Hepatocyte (in vitro differentiated cells): Measurements from ENCODE around the gene KRT80. TPM values are rescaled to one million over a fixed set of nuclear protein-coding genes. Genes with fewer than 3 reads are reported as not detected.

Experiments
- DNase-seq: peaks from one replicate; pipeline ENCODE4 v3.0.0-alpha.2; 2016; ENCODE audit warnings: low spot score
- H2AFZ ChIP-seq: fragments of 200-600 bp; sonication (generic); 2 replicates; pipeline ENCODE4 v1.6.0; 2016; ENCODE audit warnings: antibody characterized with exemption, mild to moderate bottlenecking
- H3K27ac ChIP-seq: fragments of 200-600 bp; sonication (generic); 2 replicates; pipeline ENCODE4 v1.5.1; 2016; ENCODE audit warnings: mild to moderate bottlenecking
- H3K27me3 ChIP-seq: fragments of 200-600 bp; sonication (generic); 2 replicates; pipeline ENCODE4 v1.6.1; 2016
- H3K36me3 ChIP-seq: fragments of 200-600 bp; sonication (generic); replicated peaks from 2 replicates; pipeline ENCODE4 v1.5.1; 2016; ENCODE audit warnings: low read depth; ENCODE audit not compliant: insufficient read depth
- H3K4me1 ChIP-seq: fragments of 200-600 bp; sonication (generic); 2 replicates; pipeline ENCODE4 v1.5.1; 2016; ENCODE audit warnings: mild to moderate bottlenecking, moderate library complexity; ENCODE audit not compliant: insufficient read depth
- H3K4me2 ChIP-seq: fragments of 200-600 bp; sonication (generic); 2 replicates; pipeline ENCODE4 v1.6.0; 2016
- H3K4me3 ChIP-seq: fragments of 200-600 bp; sonication (generic); 2 replicates; pipeline ENCODE4 v1.5.1; 2016; ENCODE audit warnings: mild to moderate bottlenecking
- H3K79me2 ChIP-seq: fragments of 200-600 bp; sonication (generic); 2 replicates; pipeline ENCODE4 v1.6.0; 2017; ENCODE audit warnings: mild to moderate bottlenecking
- H3K9me2 ChIP-seq: fragments of 200-600 bp; sonication (generic); replicated peaks from 2 replicates; pipeline ENCODE4 v1.6.0; 2017; ENCODE audit warnings: mild to moderate bottlenecking; ENCODE audit not compliant: insufficient read depth
- H3K9me3 ChIP-seq: fragments of 200-600 bp; sonication (generic); 2 replicates; pipeline ENCODE4 v1.5.1; 2016; ENCODE audit warnings: low read depth, mild to moderate bottlenecking
- H4K20me1 ChIP-seq: fragments of 200-600 bp; sonication (generic); 2 replicates; pipeline ENCODE4 v1.6.0; 2016; ENCODE audit warnings: mild to moderate bottlenecking; ENCODE audit not compliant: insufficient read depth, poor library complexity, severe bottlenecking
- EZH2 ChIP-seq: fragments of 200-600 bp; sonication (generic); IDR thresholded peaks from 2 replicates; pipeline ENCODE4 v1.6.1; 2016; ENCODE audit warnings: antibody characterized with exemption, mild to moderate bottlenecking, borderline replicate concordance
- EZH2phosphoT487 ChIP-seq: fragments of 200-600 bp; sonication (generic); IDR thresholded peaks from one replicate; pipeline ENCODE4 v1.6.1; 2018; ENCODE audit warnings: antibody characterized with exemption, mild to moderate bottlenecking, low read depth, moderate library complexity; ENCODE audit not compliant: unreplicated experiment, severe bottlenecking
- WGBS: methylation state at CpG from one replicate; pipeline ENCODE4 v1.1.6; 2016; ENCODE audit warnings: low lambda C conversion rate; ENCODE audit errors: missing lambda C conversion rate; 5-methylcytosine and 5-hydroxymethylcytosine counted together
- polyA plus RNA-seq: library from polyadenylated mRNA; unstranded; fragments of >200 nt; fragmentation: Nextera tagmentation; extraction: Ambion mirVana; gene quantifications from 2 replicates; pipeline ENCODE4 v1.2.1, GENCODE V29; 2016
- total RNA-seq: library from RNA; depleted of rRNA; stranded (reverse); fragments of >200 nt; gene quantifications from 2 replicates; pipeline ENCODE4 v1.2.3, GENCODE V29; 2014
- TF ChIP-seq, protein P1 (sequence below): fragments of 200-600 bp; sonication (generic); IDR thresholded peaks from 2 replicates; pipeline ENCODE4 v1.5.1; 2016; ENCODE audit warnings: antibody characterized with exemption, mild to moderate bottlenecking; ENCODE audit not compliant: poor library complexity

KRT80 gene
- total and polyA plus RNA-seq, 2 experiments from 2014 or later = 0.77 to 1.2 TPM

DNA sequence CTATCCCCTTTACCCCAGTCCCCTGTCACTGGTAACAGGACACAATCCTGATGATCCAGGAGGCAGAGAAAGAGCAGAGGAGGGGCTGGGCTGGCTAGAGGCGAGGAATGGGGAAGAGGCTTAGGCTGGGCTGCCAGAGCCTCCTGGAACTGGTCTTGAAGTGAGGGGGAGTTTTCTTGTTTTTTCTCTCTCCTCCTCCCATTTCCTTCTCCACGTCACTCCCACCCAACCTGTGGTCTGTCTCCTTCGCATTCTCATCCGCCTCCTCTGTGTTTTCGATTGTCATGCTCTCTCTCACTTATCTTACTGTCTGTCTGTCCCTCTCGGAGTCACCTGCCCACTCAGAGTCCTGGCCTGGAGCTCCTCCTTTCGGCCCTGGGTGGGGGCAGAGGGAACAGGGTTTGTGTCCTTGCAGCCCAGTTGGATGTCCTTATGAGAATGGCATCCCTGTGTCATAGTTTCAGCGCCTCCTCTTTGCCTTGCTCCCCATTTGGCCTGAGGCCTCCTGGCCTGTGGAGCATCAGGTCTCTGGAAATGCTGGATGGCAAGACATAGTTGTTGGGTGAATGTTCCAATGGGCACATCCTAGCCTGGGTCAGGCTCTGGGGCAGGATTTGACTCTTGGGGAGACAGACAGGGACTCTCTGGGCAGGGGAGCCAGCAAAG lies 3.4 kb upstream of the KRT80 start:
- no peaks in the 10 kb centered on the region for H3K9me3 ChIP-seq
- peak overlapping the region; percentile 35 for H3K4me2 ChIP-seq
- peak overlapping the region; percentile 86 for H3K27ac ChIP-seq
- H4K20me1 ChIP-seq = no peaks in the 10 kb centered on the region
- H3K4me1 ChIP-seq = peaks cover 39% of the 10 kb centered on the region
- no peaks in the 10 kb centered on the region for H3K27me3 ChIP-seq
- no peak overlapping the region for H2AFZ ChIP-seq
- H3K9me2 ChIP-seq = no peaks in the 10 kb centered on the region
- no peak for TF ChIP-seq EZH2phosphoT487
- TF ChIP-seq, protein P1, sequence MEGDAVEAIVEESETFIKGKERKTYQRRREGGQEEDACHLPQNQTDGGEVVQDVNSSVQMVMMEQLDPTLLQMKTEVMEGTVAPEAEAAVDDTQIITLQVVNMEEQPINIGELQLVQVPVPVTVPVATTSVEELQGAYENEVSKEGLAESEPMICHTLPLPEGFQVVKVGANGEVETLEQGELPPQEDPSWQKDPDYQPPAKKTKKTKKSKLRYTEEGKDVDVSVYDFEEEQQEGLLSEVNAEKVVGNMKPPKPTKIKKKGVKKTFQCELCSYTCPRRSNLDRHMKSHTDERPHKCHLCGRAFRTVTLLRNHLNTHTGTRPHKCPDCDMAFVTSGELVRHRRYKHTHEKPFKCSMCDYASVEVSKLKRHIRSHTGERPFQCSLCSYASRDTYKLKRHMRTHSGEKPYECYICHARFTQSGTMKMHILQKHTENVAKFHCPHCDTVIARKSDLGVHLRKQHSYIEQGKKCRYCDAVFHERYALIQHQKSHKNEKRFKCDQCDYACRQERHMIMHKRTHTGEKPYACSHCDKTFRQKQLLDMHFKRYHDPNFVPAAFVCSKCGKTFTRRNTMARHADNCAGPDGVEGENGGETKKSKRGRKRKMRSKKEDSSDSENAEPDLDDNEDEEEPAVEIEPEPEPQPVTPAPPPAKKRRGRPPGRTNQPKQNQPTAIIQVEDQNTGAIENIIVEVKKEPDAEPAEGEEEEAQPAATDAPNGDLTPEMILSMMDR = no peak
- TF ChIP-seq EZH2 = no peak
- WGBS = 77% methylated on average over 8 of the region's 8 CpGs
- no peak overlapping the region for H3K4me3 ChIP-seq
- peak; percentile 49 for DNase-seq
- H3K36me3 ChIP-seq = no peaks in the 10 kb centered on the region
- H3K79me2 ChIP-seq = no peaks in the 10 kb centered on the region

DNA sequence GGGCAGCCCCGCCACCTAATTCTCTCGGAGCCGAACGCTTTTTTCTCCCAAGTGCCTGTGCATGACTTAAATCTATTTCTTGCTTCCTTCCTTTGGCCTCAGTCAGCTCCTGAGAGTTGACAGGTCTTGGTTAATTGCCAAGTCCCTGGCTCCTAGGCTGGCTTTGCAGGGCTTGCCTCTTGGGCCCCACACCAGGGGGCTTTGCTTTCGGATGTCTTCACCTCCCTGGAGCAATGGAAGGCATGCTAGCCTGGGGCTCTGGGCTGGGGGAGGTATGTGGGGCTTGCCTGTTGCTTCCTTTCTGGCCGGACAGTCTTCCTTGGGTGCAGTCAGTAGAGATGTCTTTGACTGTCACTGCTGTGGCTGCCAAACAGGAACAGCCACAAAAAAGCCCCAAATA lies 2.2 kb upstream of the KRT80 start:
- Histone ChIP-seq H3K9me2 (no peaks in the 10 kb centered on the region), H3K36me3 (no peaks in the 10 kb centered on the region), H3K4me3 (no peak overlapping the region), H2AFZ (no peak overlapping the region), H3K79me2 (no peaks in the 10 kb centered on the region), H3K27ac (peak overlapping the region; percentile 86), H3K4me2 (peak overlapping the region; percentile 35), H3K9me3 (no peaks in the 10 kb centered on the region), H3K27me3 (no peaks in the 10 kb centered on the region), H3K4me1 (peaks cover 45% of the 10 kb centered on the region), H4K20me1 (no peaks in the 10 kb centered on the region)
- TF ChIP-seq, protein P1 = no peak
- TF ChIP-seq EZH2phosphoT487 (no peak), EZH2 (no peak)
- WGBS = 56% methylated on average over 6 of the region's 6 CpGs
- peak; percentile 62 for DNase-seq

DNA sequence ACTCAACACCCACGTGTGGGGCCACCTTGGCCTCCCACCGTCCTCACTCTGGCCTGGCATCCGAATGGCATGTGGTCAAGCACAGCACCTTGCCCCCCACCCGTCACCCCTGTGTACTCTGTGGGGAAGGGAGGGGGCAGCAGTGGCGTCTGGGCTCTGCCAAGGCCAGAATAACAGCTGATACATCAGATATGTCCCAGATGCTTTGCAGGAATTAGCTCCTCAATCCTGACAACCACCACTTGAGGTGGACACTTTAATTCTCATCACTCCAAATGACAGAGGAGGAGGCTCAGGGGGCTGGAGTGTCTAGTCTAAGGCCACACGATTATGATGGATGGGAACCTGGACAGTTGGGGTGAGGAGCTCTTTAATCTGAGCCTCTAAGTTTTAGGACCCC lies 1.7 kb upstream of the KRT80 start:
- Histone ChIP-seq H3K4me3 (no peak overlapping the region), H3K9me2 (no peaks in the 10 kb centered on the region), H3K27ac (peak overlapping the region; percentile 86), H3K9me3 (no peaks in the 10 kb centered on the region), H2AFZ (no peak overlapping the region), H3K4me1 (peaks cover 45% of the 10 kb centered on the region), H3K4me2 (peak overlapping the region; percentile 35), H4K20me1 (no peaks in the 10 kb centered on the region), H3K36me3 (no peaks in the 10 kb centered on the region), H3K79me2 (no peaks in the 10 kb centered on the region), H3K27me3 (no peaks in the 10 kb centered on the region)
- TF ChIP-seq EZH2 (no peak), EZH2phosphoT487 (no peak)
- 62% methylated on average over 5 of the region's 6 CpGs for WGBS
- no peak for DNase-seq

DNA sequence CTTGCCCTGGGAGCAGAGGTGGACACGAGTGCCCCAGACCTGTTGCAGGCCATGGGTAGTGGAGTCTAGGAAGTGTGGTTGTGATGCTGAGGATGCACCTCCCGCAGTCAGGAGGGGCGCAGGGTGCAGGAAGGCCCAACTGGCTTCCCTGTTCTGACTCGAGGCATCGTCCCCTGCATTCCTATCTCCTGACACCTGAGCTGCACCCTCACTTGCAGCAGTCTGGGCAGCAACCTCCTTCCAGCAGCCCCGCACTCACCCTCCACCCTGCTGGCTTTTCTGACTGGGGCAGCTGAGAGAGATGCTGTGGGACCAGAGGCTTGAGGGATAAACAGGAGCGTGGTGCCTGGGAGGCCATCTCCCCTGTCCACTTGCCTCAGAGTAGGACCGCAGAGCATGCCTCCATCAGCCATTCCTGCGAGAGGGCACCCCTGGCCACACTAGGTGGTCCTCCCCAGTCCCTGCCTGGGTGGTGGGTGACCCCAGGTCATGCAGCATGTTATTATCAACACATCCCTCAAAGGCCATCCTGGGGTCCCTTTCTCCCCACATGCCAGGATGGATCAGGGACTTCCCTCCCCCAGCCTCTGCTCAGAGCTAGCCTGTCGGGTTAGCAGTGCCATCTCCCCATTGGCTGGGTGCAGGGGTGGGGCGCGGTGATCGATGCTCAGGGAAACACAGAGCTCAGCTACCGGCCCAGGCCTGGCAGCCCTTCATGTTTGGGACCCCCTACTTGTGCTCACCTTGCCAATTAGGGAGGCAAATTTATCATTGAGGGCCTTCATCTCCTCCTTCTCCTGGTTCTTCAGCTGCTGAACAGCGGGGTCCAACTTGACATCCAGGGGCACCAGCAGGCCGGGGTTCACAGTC lies 719 bp downstream of the KRT80 start:
- no peak overlapping the region for H3K4me3 ChIP-seq
- 87% methylated on average over 16 of the region's 16 CpGs for WGBS
- no peaks in the 10 kb centered on the region for H3K9me2 ChIP-seq
- H3K27ac ChIP-seq = peak overlapping the region; percentile 74
- no peaks in the 10 kb centered on the region for H3K9me3 ChIP-seq
- no peaks in the 10 kb centered on the region for H3K79me2 ChIP-seq
- H3K4me1 ChIP-seq = peaks cover 47% of the 10 kb centered on the region
- H3K27me3 ChIP-seq = no peaks in the 10 kb centered on the region
- no peaks in the 10 kb centered on the region for H3K36me3 ChIP-seq
- DNase-seq = no peak
- TF ChIP-seq EZH2phosphoT487 (no peak), EZH2 (no peak)
- TF ChIP-seq, protein P1 = no peak
- H2AFZ ChIP-seq = no peak overlapping the region
- H3K4me2 ChIP-seq = no peak overlapping the region
- no peaks in the 10 kb centered on the region for H4K20me1 ChIP-seq
